GM18517 (cell line): ENCODE data around the gene POP4.

Experiments used
- ATAC-seq: cut with Tn5 transposase; IDR thresholded peaks from one replicate; pipeline ENCODE4 v1.9.1; 2021; ENCODE audit warnings: mild to moderate bottlenecking, moderate library complexity; ENCODE audit not compliant: unreplicated experiment

Gene POP4

GRCh38 chr19:29576761-29577648 lies 29.1 kb upstream of the POP4 start:
- ATAC-seq, result no peak

- no peak for ATAC-seq
These were observed 28.5 kb upstream of the POP4 start for GRCh38 chr19:29577649-29577963.

GRCh38 chr19:29578349-29578748 lies 27.7 kb upstream of the POP4 start:
- no peak for ATAC-seq

GRCh38 chr19:29579308-29579910 lies 26.7 kb upstream of the POP4 start:
- no peak for ATAC-seq

- ATAC-seq, result no peak
These were observed 24.7 kb upstream of the POP4 start for GRCh38 chr19:29581398-29581797.

GRCh38 chr19:29583196-29583999 lies 22.7 kb upstream of the POP4 start:
- no peak for ATAC-seq

GRCh38 chr19:29586401-29586800 lies 19.7 kb upstream of the POP4 start:
- ATAC-seq, result no peak

- ATAC-seq, result no peak
These were observed 19.0 kb upstream of the POP4 start for GRCh38 chr19:29587059-29587458.

GRCh38 chr19:29587518-29587986 lies 18.5 kb upstream of the POP4 start:
- no peak for ATAC-seq

GRCh38 chr19:29588095-29588494 lies 18.0 kb upstream of the POP4 start:
- no peak for ATAC-seq

GRCh38 chr19:29590278-29590677 lies 15.8 kb upstream of the POP4 start:
- no peak for ATAC-seq

- no peak for ATAC-seq
These were observed 14.4 kb upstream of the POP4 start for GRCh38 chr19:29591670-29592069.

GRCh38 chr19:29593869-29594268 lies 12.2 kb upstream of the POP4 start:
- ATAC-seq, result no peak

- ATAC-seq, result no peak
These were observed 9.9 kb upstream of the POP4 start for GRCh38 chr19:29596080-29596727.

GRCh38 chr19:29596885-29597525 lies 9.1 kb upstream of the POP4 start:
- ATAC-seq, result no peak

- no peak for ATAC-seq
These were observed 8.0 kb upstream of the POP4 start for GRCh38 chr19:29598036-29598435.

- no peak for ATAC-seq
These were observed 7.6 kb upstream of the POP4 start for GRCh38 chr19:29598496-29598895.

GRCh38 chr19:29603308-29603707 lies 2.8 kb upstream of the POP4 start:
- no peak for ATAC-seq

GRCh38 chr19:29606420-29606747 lies 301 bp downstream of the POP4 start:
- peak; percentile 12 for ATAC-seq

GRCh38 chr19:29609636-29610035 lies 3.6 kb downstream of the POP4 start:
- no peak for ATAC-seq

- ATAC-seq, result no peak
These were observed 4.1 kb downstream of the POP4 start for GRCh38 chr19:29610213-29610573.
